ENCODE data around the gene TOR2A.

TOR2A gene

DNA sequence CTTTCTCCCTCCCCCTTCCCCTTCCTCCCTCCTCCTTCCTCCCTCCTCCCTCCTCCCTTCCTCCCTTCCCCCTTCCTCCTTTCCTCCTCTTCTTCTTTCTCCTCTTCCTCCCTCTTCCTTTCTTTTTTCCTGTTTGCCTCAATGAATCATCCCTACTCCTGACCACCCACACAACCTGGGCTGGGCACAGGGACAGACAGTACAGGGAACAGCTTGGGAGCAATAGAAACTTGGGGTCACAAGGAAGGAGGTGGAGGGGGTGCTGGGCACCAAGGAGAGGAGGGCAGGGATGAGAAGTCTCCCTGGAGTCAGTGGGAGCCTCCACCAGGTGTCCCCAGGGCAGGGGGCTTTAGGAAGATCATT, 14.2 kb downstream of the TOR2A start:
- H3K27ac ChIP-seq (ENCODE audit: low read length): no peak overlapping the region
- no peaks in the 10 kb centered on the region for H3K4me1 ChIP-seq (ENCODE audit: low read length)
- no peak overlapping the region for H3K9ac ChIP-seq (ENCODE audit: low read length)
- H3K9me2 ChIP-seq (replicated peaks; ENCODE audit: insufficient read depth, low read length): no peaks in the 10 kb centered on the region
- no peak overlapping the region for H2AFZ ChIP-seq (ENCODE audit: low read length)
- H3K36me3 ChIP-seq (replicated peaks; ENCODE audit: insufficient read depth, low read length): no peaks in the 10 kb centered on the region
- no peak overlapping the region for H3K4me3 ChIP-seq (ENCODE audit: low read length)
- peaks cover 8% of the 10 kb centered on the region; the same call in 1 of the 2 replicates for H3K27me3 ChIP-seq (replicated peaks; ENCODE audit: insufficient read depth, low read length)
- H3F3A ChIP-seq (ENCODE audit: insufficient read depth, low read length): no peaks in the 10 kb centered on the region
- H3K4me2 ChIP-seq (ENCODE audit: low read depth, low read length): no peak overlapping the region
- no peaks in the 10 kb centered on the region for H3K79me2 ChIP-seq (ENCODE audit: low read length)
- H4K20me1 ChIP-seq (ENCODE audit: insufficient read depth, low read length): no peaks in the 10 kb centered on the region
- no peak for TF ChIP-seq EZH2 (optimal IDR thresholded peaks at IDR 0.05; ENCODE audit: low read depth, low read length)
- TF ChIP-seq EZH2phosphoT487 (IDR thresholded peaks at IDR 0.05; ENCODE audit: low read length): no peak
- TF ChIP-seq, protein P1, sequence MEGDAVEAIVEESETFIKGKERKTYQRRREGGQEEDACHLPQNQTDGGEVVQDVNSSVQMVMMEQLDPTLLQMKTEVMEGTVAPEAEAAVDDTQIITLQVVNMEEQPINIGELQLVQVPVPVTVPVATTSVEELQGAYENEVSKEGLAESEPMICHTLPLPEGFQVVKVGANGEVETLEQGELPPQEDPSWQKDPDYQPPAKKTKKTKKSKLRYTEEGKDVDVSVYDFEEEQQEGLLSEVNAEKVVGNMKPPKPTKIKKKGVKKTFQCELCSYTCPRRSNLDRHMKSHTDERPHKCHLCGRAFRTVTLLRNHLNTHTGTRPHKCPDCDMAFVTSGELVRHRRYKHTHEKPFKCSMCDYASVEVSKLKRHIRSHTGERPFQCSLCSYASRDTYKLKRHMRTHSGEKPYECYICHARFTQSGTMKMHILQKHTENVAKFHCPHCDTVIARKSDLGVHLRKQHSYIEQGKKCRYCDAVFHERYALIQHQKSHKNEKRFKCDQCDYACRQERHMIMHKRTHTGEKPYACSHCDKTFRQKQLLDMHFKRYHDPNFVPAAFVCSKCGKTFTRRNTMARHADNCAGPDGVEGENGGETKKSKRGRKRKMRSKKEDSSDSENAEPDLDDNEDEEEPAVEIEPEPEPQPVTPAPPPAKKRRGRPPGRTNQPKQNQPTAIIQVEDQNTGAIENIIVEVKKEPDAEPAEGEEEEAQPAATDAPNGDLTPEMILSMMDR (IDR thresholded peaks at IDR 0.05; ENCODE audit: low read length): no peak
- no peaks in the 10 kb centered on the region for H3K9me3 ChIP-seq (replicated peaks; ENCODE audit: insufficient read depth, low read length)
- no peak for DNase-seq

DNA sequence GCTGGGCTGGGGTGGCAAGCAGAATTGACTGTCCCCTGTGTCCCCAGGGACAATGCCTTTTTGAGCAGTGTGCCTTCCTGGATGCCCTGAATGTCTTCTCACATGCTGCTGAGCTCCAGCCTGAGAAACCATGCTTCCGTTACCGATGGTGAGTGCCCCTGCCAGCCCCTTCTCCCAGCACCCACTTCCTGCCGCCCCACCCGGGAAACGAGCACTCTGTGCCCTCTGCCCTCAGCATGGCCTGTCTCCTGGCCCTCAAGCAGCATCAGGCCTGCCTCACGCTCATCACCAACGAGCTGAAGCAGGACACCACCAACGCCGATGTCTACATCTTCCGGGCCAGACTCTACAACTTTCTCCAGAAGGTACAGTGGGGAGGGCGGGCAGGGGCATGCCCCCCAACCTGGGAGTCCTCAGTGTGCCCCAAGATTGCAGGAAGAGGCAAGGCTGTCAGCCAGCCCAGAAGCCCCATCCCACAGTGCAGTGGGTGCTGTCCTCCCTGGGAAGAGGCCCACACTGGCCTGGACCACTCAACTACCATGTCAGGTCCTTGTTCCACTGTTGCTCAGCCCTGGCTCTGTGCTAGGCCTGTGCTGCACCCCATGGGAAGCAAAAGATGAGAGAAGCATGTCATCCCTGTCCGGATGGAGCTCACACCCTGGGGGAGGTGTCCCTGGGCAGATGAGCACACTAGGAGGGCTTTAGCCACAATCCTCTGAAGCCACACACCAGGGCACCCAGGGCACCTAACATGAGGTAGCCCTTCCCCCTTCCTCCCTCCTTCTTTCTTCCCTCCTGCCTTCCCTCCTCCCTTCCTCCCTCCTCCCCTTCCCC, 14.8 kb downstream of the TOR2A start:
- H3F3A ChIP-seq (ENCODE audit: insufficient read depth, low read length): no peaks in the 10 kb centered on the region
- no peak overlapping the region for H3K4me2 ChIP-seq (ENCODE audit: low read depth, low read length)
- no peak overlapping the region for H3K9ac ChIP-seq (ENCODE audit: low read length)
- no peak overlapping the region for H2AFZ ChIP-seq (ENCODE audit: low read length)
- H3K27me3 ChIP-seq (replicated peaks; ENCODE audit: insufficient read depth, low read length): peaks cover 8% of the 10 kb centered on the region; the same call in 1 of the 2 replicates
- no peaks in the 10 kb centered on the region for H3K9me3 ChIP-seq (replicated peaks; ENCODE audit: insufficient read depth, low read length)
- H4K20me1 ChIP-seq (ENCODE audit: insufficient read depth, low read length): no peaks in the 10 kb centered on the region
- TF ChIP-seq EZH2 (optimal IDR thresholded peaks at IDR 0.05; ENCODE audit: low read depth, low read length) (no peak), EZH2phosphoT487 (IDR thresholded peaks at IDR 0.05; ENCODE audit: low read length) (no peak)
- TF ChIP-seq, protein P1 (IDR thresholded peaks at IDR 0.05; ENCODE audit: low read length): no peak
- H3K9me2 ChIP-seq (replicated peaks; ENCODE audit: insufficient read depth, low read length): no peaks in the 10 kb centered on the region
- H3K4me1 ChIP-seq (ENCODE audit: low read length): no peaks in the 10 kb centered on the region
- DNase-seq: no peak
- no peak overlapping the region for H3K4me3 ChIP-seq (ENCODE audit: low read length)
- H3K36me3 ChIP-seq (replicated peaks; ENCODE audit: insufficient read depth, low read length): no peaks in the 10 kb centered on the region
- H3K27ac ChIP-seq (ENCODE audit: low read length): no peak overlapping the region
- no peaks in the 10 kb centered on the region for H3K79me2 ChIP-seq (ENCODE audit: low read length)

DNA sequence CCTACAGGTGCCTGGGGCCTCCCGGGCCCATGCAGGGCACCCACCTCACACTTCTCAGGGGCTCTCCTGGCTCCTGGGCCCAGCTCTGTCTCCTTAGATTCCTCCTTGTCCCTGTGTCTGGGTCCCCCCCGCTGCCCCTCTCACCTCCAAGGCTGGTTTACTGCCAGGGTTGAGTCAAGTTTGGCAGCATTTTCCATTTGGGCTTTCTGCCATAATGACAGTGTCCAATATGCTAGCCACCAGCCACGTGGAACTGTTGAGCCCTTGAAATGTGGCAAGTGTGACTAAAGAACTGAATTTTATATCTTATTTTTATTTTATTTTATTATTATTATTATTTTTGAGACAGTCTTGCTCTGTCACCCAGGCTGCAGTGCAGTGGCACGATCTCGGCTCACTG, 17.3 kb downstream of the TOR2A start:
- Histone ChIP-seq H3K4me1 (ENCODE audit: low read length) (no peaks in the 10 kb centered on the region), H3K4me3 (ENCODE audit: low read length) (no peak overlapping the region)

More for the DNA sequence above, 17.3 kb downstream of the TOR2A start:
- no peak for DNase-seq
- no peaks in the 10 kb centered on the region for H3F3A ChIP-seq (ENCODE audit: insufficient read depth, low read length)
- TF ChIP-seq, protein P1 (IDR thresholded peaks at IDR 0.05; ENCODE audit: low read length): no peak
- TF ChIP-seq EZH2phosphoT487 (IDR thresholded peaks at IDR 0.05; ENCODE audit: low read length): no peak
- no peak overlapping the region for H3K9ac ChIP-seq (ENCODE audit: low read length)
- H4K20me1 ChIP-seq (ENCODE audit: insufficient read depth, low read length): no peaks in the 10 kb centered on the region
- H3K27ac ChIP-seq (ENCODE audit: low read length): no peak overlapping the region
- H3K4me2 ChIP-seq (ENCODE audit: low read depth, low read length): no peak overlapping the region
- no peaks in the 10 kb centered on the region for H3K9me3 ChIP-seq (replicated peaks; ENCODE audit: insufficient read depth, low read length)
- no peaks in the 10 kb centered on the region for H3K36me3 ChIP-seq (replicated peaks; ENCODE audit: insufficient read depth, low read length)
- no peak overlapping the region for H2AFZ ChIP-seq (ENCODE audit: low read length)
- no peaks in the 10 kb centered on the region for H3K9me2 ChIP-seq (replicated peaks; ENCODE audit: insufficient read depth, low read length)
- no peaks in the 10 kb centered on the region for H3K79me2 ChIP-seq (ENCODE audit: low read length)
- no peaks in the 10 kb centered on the region for H3K27me3 ChIP-seq (replicated peaks; ENCODE audit: insufficient read depth, low read length)

Data from MM.1S (cell line).